Measurements from ENCODE around the gene PCDHGC4. TPM values are rescaled to one million over a fixed set of nuclear protein-coding genes. Genes with fewer than 3 reads are reported as not detected.
A peak's percentile ranks its signal among the peaks of the same experiment; 100 is the strongest.

PCDHGC4 gene
- total RNA-seq, 1 donor from 2014 or later, result 1.5 TPM

- Histone ChIP-seq H3K27me3 (ENCODE audit: low read depth) (no peaks in the 10 kb centered on the region), H3K4me1 (peaks cover 63% of the 10 kb centered on the region), H3K36me3 (peaks cover 40% of the 10 kb centered on the region), H3K9me3 (no peaks in the 10 kb centered on the region), H3K4me3 (no peak overlapping the region), H3K27ac (peak overlapping the region; percentile 76)
- ATAC-seq (no peak), DNase-seq (no peak)
- no peak for TF ChIP-seq CTCF (IDR thresholded peaks at IDR 0.05)
- intact Hi-C loops (cut with DNase I), result no loop called here
Observed at GRCh38 chr5:141510160-141510559, 25.3 kb downstream of the PCDHGC4 start.

- DNase-seq (no peak), ATAC-seq (no peak)
- no peak for TF ChIP-seq CTCF (IDR thresholded peaks at IDR 0.05)
- H3K27me3 ChIP-seq (ENCODE audit: low read depth), result no peaks in the 10 kb centered on the region
- H3K4me1 ChIP-seq, result peaks cover 72% of the 10 kb centered on the region
- intact Hi-C loops (cut with DNase I), result no loop called here
- no peaks in the 10 kb centered on the region for H3K9me3 ChIP-seq
- no peak overlapping the region for H3K27ac ChIP-seq
- H3K36me3 ChIP-seq, result peaks cover 42% of the 10 kb centered on the region
- H3K4me3 ChIP-seq, result no peak overlapping the region
Observed at GRCh38 chr5:141510850-141511601, 26.2 kb downstream of the PCDHGC4 start.

DNA sequence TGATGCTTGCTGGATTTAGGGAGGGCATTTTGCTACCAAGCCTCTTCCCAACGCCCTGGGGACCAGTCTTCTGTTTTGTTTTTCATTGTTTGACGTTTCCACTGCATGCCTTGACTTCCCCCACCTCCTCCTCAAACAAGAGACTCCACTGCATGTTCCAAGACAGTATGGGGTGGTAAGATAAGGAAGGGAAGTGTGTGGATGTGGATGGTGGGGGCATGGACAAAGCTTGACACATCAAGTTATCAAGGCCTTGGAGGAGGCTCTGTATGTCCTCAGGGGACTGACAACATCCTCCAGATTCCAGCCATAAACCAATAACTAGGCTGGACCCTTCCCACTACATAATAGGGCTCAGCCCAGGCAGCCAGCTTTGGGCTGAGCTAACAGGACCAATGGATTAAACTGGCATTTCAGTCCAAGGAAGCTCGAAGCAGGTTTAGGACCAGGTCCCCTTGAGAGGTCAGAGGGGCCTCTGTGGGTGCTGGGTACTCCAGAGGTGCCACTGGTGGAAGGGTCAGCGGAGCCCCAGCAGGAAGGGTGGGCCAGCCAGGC lies 27.0 kb downstream of the PCDHGC4 start:
- H3K27me3 ChIP-seq (ENCODE audit: low read depth), result no peaks in the 10 kb centered on the region

GRCh38 chr5:141512390-141512910 lies 27.6 kb downstream of the PCDHGC4 start:
- Histone ChIP-seq H3K27me3 (ENCODE audit: low read depth) (no peaks in the 10 kb centered on the region), H3K4me1 (peaks cover 76% of the 10 kb centered on the region), H3K27ac (peak overlapping the region; percentile 87), H3K36me3 (peaks cover 45% of the 10 kb centered on the region), H3K9me3 (no peaks in the 10 kb centered on the region), H3K4me3 (peak overlapping the region; percentile 64)
- intact Hi-C loops (cut with DNase I), result no loop called here
- TF ChIP-seq CTCF (IDR thresholded peaks at IDR 0.05), result peak; percentile 92
- peak; percentile 91 for DNase-seq
- ATAC-seq, result peak; percentile 72 to 75

More for the DNA sequence above, 27.0 kb downstream of the PCDHGC4 start:
- ATAC-seq, result no peak
- Histone ChIP-seq H3K9me3 (no peaks in the 10 kb centered on the region), H3K4me3 (no peak overlapping the region), H3K27ac (peak overlapping the region; percentile 87), H3K4me1 (peaks cover 77% of the 10 kb centered on the region), H3K36me3 (peaks cover 44% of the 10 kb centered on the region)
- intact Hi-C loops (cut with DNase I), result no loop called here
- TF ChIP-seq CTCF (IDR thresholded peaks at IDR 0.05), result no peak
- DNase-seq, result no peak

GRCh38 chr5:141512911-141513626 lies 28.2 kb downstream of the PCDHGC4 start:
- peak; percentile 16 to 34 for ATAC-seq
- DNase-seq, result no peak
- Histone ChIP-seq H3K4me1 (peaks cover 74% of the 10 kb centered on the region), H3K27me3 (ENCODE audit: low read depth) (no peaks in the 10 kb centered on the region), H3K27ac (peak overlapping the region; percentile 87), H3K4me3 (peak overlapping the region; percentile 64), H3K36me3 (peaks cover 50% of the 10 kb centered on the region), H3K9me3 (no peaks in the 10 kb centered on the region)
- intact Hi-C loops (cut with DNase I), result no loop called here
- TF ChIP-seq CTCF (IDR thresholded peaks at IDR 0.05), result no peak
